HuH-7.5 (cell line): ENCODE results near the gene FBXO46.
A peak's percentile ranks its signal among the peaks of the same experiment; 100 is the strongest.
"Not testable (repeated sequence)": the region's sequence is repeated elsewhere in the genome, so short reads cannot be mapped to it uniquely, and the experiment has no call there.

ENCODE experiments used
- DNase-seq: peaks from one replicate; pipeline ENCODE4 v3.0.0; 2011; ENCODE audit warnings: low spot score

FBXO46 gene

GRCh38 chr19:45765702-45766295 lies 35.1 kb upstream of the FBXO46 start:
- no peak for DNase-seq

- no peak for DNase-seq
Measured at GRCh38 chr19:45764945-45765701, 34.4 kb upstream of the FBXO46 start.

GRCh38 chr19:45764475-45764874 lies 33.8 kb upstream of the FBXO46 start:
- no peak for DNase-seq

GRCh38 chr19:45763691-45764294 lies 33.1 kb upstream of the FBXO46 start:
- DNase-seq, result no peak

GRCh38 chr19:45762870-45763631 lies 32.4 kb upstream of the FBXO46 start:
- no peak for DNase-seq

GRCh38 chr19:45761714-45762113 lies 31.0 kb upstream of the FBXO46 start:
- no peak for DNase-seq

- no peak for DNase-seq
Measured at GRCh38 chr19:45758921-45759320, 28.2 kb upstream of the FBXO46 start.

GRCh38 chr19:45757695-45758094 lies 27.0 kb upstream of the FBXO46 start:
- DNase-seq, result no peak

GRCh38 chr19:45754323-45754722 lies 23.6 kb upstream of the FBXO46 start:
- DNase-seq, result no peak

GRCh38 chr19:45753548-45753947 lies 22.9 kb upstream of the FBXO46 start:
- no peak for DNase-seq

- no peak for DNase-seq
Measured at GRCh38 chr19:45752639-45753038, 21.9 kb upstream of the FBXO46 start.

GRCh38 chr19:45751483-45751882 lies 20.8 kb upstream of the FBXO46 start:
- DNase-seq, result not testable (repeated sequence)

- DNase-seq, result no peak
Measured at GRCh38 chr19:45747513-45747912, 16.8 kb upstream of the FBXO46 start.

GRCh38 chr19:45746866-45747265 lies 16.2 kb upstream of the FBXO46 start:
- DNase-seq, result no peak

- DNase-seq, result no peak
Measured at GRCh38 chr19:45745606-45746005, 14.9 kb upstream of the FBXO46 start.

GRCh38 chr19:45742969-45743368 lies 12.3 kb upstream of the FBXO46 start:
- DNase-seq, result no peak

GRCh38 chr19:45739498-45740439 lies 9.1 kb upstream of the FBXO46 start:
- no peak for DNase-seq

- no peak for DNase-seq
Measured at GRCh38 chr19:45733160-45733810, 2.6 kb upstream of the FBXO46 start, which contains the start of gene MEIOSIN. MEIOSIN (plus strand) TSS chr19:45733439; CDS start chr19:45735377, 1,938 bp downstream.

- peak; percentile 33 for DNase-seq
Measured at GRCh38 chr19:45729800-45730290, 851 bp downstream of the FBXO46 start.

GRCh38 chr19:45728683-45729082 lies 2.0 kb downstream of the FBXO46 start:
- DNase-seq, result not testable (repeated sequence)

- DNase-seq, result not testable (repeated sequence)
Measured at GRCh38 chr19:45720065-45720464, 10.6 kb downstream of the FBXO46 start.
